Testis (tissue), 3 donors: ENCODE results near the gene CBFA2T3. TPM values are rescaled to one million over a fixed set of nuclear protein-coding genes. Genes with fewer than 3 reads are reported as not detected.
"Not testable (repeated sequence)": the region's sequence is repeated elsewhere in the genome, so short reads cannot be mapped to it uniquely, and the experiment has no call there.

ENCODE experiments used
- DNase-seq: peaks from one replicate; pipeline ENCODE4 v3.0.0-alpha.2; 2019
- H3K27ac ChIP-seq, 2 donors: fragments of 200-600 bp; sonication (generic); one replicate each; pipeline ENCODE4 v1.5.1; 2019
- H3K27me3 ChIP-seq: fragments of 200-600 bp; sonication (generic); one replicate; pipeline ENCODE4 v1.5.1; 2019
- H3K36me3 ChIP-seq: fragments of 200-600 bp; sonication (generic); one replicate; pipeline ENCODE4 v1.5.1; 2017; ENCODE audit warnings: low read depth; ENCODE audit errors: missing control alignments
- H3K4me1 ChIP-seq: fragments of 200-600 bp; sonication (generic); one replicate; pipeline ENCODE4 v1.5.1; 2019
- H3K4me3 ChIP-seq, 2 donors: fragments of 200-600 bp; sonication (generic); one replicate each; pipeline ENCODE4 v1.5.1; 2017 to 2019
- H3K9me3 ChIP-seq: fragments of 200-600 bp; sonication (generic); one replicate; pipeline ENCODE4 v1.5.1; 2017
- POLR2A ChIP-seq: fragments of 450-650 bp; IDR thresholded peaks from one replicate; pipeline ENCODE4 v1.6.1; 2017; ENCODE audit warnings: antibody characterized with exemption, mild to moderate bottlenecking, moderate library complexity
- WGBS, 2 donors: methylation state at CpG; one replicate each; pipeline ENCODE4 v1.1.5; 2018; 5-methylcytosine and 5-hydroxymethylcytosine counted together
- intact Hi-C: fragments of 100-400 bp; cut with DNase I; formaldehyde crosslinking; loops from one replicate; pipeline ENCODE4 v1.15.1; 2023; ENCODE audit warnings: low total_unique reads
- polyA plus RNA-seq: library from polyadenylated mRNA; stranded (reverse); fragments of 350-450 nt; fragmentation: Illumina TruSeq; extraction: RNeasy Lipid Tissue Mini Kit (QIAGEN cat#74804); gene quantifications from one replicate; pipeline ENCODE4 v1.2.3, GENCODE V29; 2014; ENCODE audit warnings: low read depth, low replicate concordance; ENCODE audit not compliant: insufficient read depth
- total RNA-seq, 2 donors: library from RNA; depleted of rRNA; stranded (reverse); fragments of >200 nt; gene quantifications; one replicate each; pipeline ENCODE4 v1.2.3, GENCODE V29; 2016
- TF ChIP-seq, protein P1 (sequence below), 3 experiments: fragments of 450-650 bp in 2 of 3; fragments of 200-600 bp in 1 of 3; sonication (generic) in 1 of 3; IDR thresholded peaks; one replicate each; pipeline ENCODE4 v1.5.1; 2016 to 2019; ENCODE audit warnings: antibody characterized with exemption in 3 of 3, mild to moderate bottlenecking in 2 of 3, moderate library complexity in 1 of 3

CBFA2T3 gene
- total and polyA plus RNA-seq, 3 donors from 2014 or later: 7.1 to 11.9 (median 9.2) TPM

- Histone ChIP-seq H3K4me3 (no peak overlapping the region), H3K27ac (no peak overlapping the region), H3K9me3 (no peaks in the 10 kb centered on the region), H3K4me1 (peaks cover 10% of the 10 kb centered on the region), H3K36me3 (no peaks in the 10 kb centered on the region), H3K27me3 (no peaks in the 10 kb centered on the region)
- DNase-seq: no peak
- 20 to 21% methylated on average over 11 of the region's 11 CpGs for WGBS, 2 donors
- intact Hi-C loops: no loop called here
- TF ChIP-seq POLR2A: no peak
- TF ChIP-seq, protein P1, sequence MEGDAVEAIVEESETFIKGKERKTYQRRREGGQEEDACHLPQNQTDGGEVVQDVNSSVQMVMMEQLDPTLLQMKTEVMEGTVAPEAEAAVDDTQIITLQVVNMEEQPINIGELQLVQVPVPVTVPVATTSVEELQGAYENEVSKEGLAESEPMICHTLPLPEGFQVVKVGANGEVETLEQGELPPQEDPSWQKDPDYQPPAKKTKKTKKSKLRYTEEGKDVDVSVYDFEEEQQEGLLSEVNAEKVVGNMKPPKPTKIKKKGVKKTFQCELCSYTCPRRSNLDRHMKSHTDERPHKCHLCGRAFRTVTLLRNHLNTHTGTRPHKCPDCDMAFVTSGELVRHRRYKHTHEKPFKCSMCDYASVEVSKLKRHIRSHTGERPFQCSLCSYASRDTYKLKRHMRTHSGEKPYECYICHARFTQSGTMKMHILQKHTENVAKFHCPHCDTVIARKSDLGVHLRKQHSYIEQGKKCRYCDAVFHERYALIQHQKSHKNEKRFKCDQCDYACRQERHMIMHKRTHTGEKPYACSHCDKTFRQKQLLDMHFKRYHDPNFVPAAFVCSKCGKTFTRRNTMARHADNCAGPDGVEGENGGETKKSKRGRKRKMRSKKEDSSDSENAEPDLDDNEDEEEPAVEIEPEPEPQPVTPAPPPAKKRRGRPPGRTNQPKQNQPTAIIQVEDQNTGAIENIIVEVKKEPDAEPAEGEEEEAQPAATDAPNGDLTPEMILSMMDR (IDR thresholded peaks at IDR 0.05): no peak
Observed at GRCh38 chr16:89003831-89004208, 26.8 kb upstream of the CBFA2T3 start.

GRCh38 chr16:89002851-89003830 is 26.1 kb upstream of the CBFA2T3 start:
- Histone ChIP-seq H3K27me3 (no peaks in the 10 kb centered on the region), H3K4me1 (peaks cover 10% of the 10 kb centered on the region), H3K36me3 (no peaks in the 10 kb centered on the region), H3K27ac (no peak overlapping the region), H3K9me3 (no peaks in the 10 kb centered on the region), H3K4me3 (no peak overlapping the region)
- no peak for DNase-seq
- intact Hi-C loops: no loop called here
- no peak for TF ChIP-seq POLR2A
- TF ChIP-seq, protein P1 (IDR thresholded peaks at IDR 0.05): no peak
- WGBS, 2 donors: 61 to 77% methylated on average over 16 to 42 of the region's 47 CpGs

DNA sequence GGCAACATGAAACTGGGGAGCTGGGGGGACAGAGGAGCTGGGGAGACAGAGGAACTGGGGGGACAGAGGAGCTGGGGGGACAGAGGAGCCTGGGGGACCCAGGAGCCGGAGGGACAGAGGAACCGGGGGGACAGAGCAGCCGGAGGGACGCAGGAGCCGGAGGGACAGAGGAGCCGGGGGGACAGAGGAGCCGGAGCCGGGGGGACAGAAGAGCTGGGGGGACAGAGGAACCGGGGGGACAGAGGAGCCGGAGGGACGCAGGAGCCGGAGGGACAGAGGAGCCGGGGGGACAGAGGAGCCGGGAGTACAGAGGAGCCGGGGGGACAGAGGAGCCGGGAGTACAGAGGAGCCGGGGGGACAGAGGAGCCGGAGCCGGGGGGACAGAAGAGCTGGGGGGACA is 25.1 kb upstream of the CBFA2T3 start:
- WGBS, 2 donors: 85 to 86% methylated on average over 4 to 13 of the region's 19 CpGs

GRCh38 chr16:89001117-89002027 is 24.4 kb upstream of the CBFA2T3 start:
- H3K36me3 ChIP-seq: no peaks in the 10 kb centered on the region
- WGBS, 2 donors: 61 to 70% methylated on average over 16 to 30 of the region's 30 CpGs
- peaks cover 10% of the 10 kb centered on the region for H3K4me1 ChIP-seq
- no peaks in the 10 kb centered on the region for H3K27me3 ChIP-seq
- no peak for TF ChIP-seq POLR2A
- TF ChIP-seq, protein P1 (IDR thresholded peaks at IDR 0.05): no peak
- no peak for DNase-seq
- no peak overlapping the region for H3K4me3 ChIP-seq
- no peaks in the 10 kb centered on the region for H3K9me3 ChIP-seq
- intact Hi-C loops: no loop called here
- H3K27ac ChIP-seq: no peak overlapping the region

More for the DNA sequence above, 25.1 kb upstream of the CBFA2T3 start:
- H3K9me3 ChIP-seq, DNase-seq, H3K4me3 ChIP-seq, intact Hi-C loops, H3K27ac ChIP-seq, H3K27me3 ChIP-seq, H3K36me3 ChIP-seq: not testable (repeated sequence)
- peaks cover 10% of the 10 kb centered on the region for H3K4me1 ChIP-seq
